HG02981 (cell line): Measurements from ENCODE around the gene ATP5PD.
"Not testable (repeated sequence)": the region's sequence is repeated elsewhere in the genome, so short reads cannot be mapped to it uniquely, and the experiment has no call there.

Source experiments
- ATAC-seq: cut with Tn5 transposase; IDR thresholded peaks from one replicate; pipeline ENCODE4 v1.9.1; 2021; ENCODE audit warnings: mild to moderate bottlenecking, moderate library complexity; ENCODE audit not compliant: unreplicated experiment

ATP5PD gene

GRCh38 chr17:75059369-75060345 lies 12.9 kb upstream of the ATP5PD start:
- ATAC-seq: no peak

- ATAC-seq: no peak
Observed at GRCh38 chr17:75051941-75052340, 5.2 kb upstream of the ATP5PD start.

GRCh38 chr17:75049706-75050105 lies 2.9 kb upstream of the ATP5PD start:
- no peak for ATAC-seq

GRCh38 chr17:75049057-75049456 lies 2.3 kb upstream of the ATP5PD start:
- no peak for ATAC-seq

GRCh38 chr17:75048249-75048878 lies 1.6 kb upstream of the ATP5PD start:
- ATAC-seq: no peak

GRCh38 chr17:75047398-75048098 lies 779 bp upstream of the ATP5PD start:
- peak; percentile 5 for ATAC-seq

- ATAC-seq: not testable (repeated sequence)
Observed at GRCh38 chr17:75045946-75046406, 793 bp downstream of the ATP5PD start.

GRCh38 chr17:75044716-75045115 lies 2.1 kb downstream of the ATP5PD start:
- no peak for ATAC-seq

GRCh38 chr17:75043789-75044188 lies 3.0 kb downstream of the ATP5PD start:
- ATAC-seq: not testable (repeated sequence)

GRCh38 chr17:75041656-75042280 lies 5.0 kb downstream of the ATP5PD start:
- ATAC-seq: no peak

GRCh38 chr17:75039238-75039637 lies 7.5 kb downstream of the ATP5PD start:
- ATAC-seq: no peak

GRCh38 chr17:75036643-75037268 lies 10.0 kb downstream of the ATP5PD start:
- no peak for ATAC-seq

GRCh38 chr17:75034236-75034908 lies 12.4 kb downstream of the ATP5PD start:
- peak; percentile 50 for ATAC-seq

GRCh38 chr17:75033346-75034235 lies 13.2 kb downstream of the ATP5PD start:
- ATAC-seq: peak; percentile 29

GRCh38 chr17:75032720-75033280 lies 14.0 kb downstream of the ATP5PD start:
- no peak for ATAC-seq

- ATAC-seq: no peak
Observed at GRCh38 chr17:75031972-75032719, 14.6 kb downstream of the ATP5PD start.

GRCh38 chr17:75030161-75030560 lies 16.6 kb downstream of the ATP5PD start:
- no peak for ATAC-seq

- not testable (repeated sequence) for ATAC-seq
Observed at GRCh38 chr17:75026650-75027049, 20.1 kb downstream of the ATP5PD start.
